ENCODE measurements around the gene PHKA2.
"Not testable (repeated sequence)": the region's sequence is repeated elsewhere in the genome, so short reads cannot be mapped to it uniquely, and the experiment has no call there.

The PHKA2 gene, protein sequence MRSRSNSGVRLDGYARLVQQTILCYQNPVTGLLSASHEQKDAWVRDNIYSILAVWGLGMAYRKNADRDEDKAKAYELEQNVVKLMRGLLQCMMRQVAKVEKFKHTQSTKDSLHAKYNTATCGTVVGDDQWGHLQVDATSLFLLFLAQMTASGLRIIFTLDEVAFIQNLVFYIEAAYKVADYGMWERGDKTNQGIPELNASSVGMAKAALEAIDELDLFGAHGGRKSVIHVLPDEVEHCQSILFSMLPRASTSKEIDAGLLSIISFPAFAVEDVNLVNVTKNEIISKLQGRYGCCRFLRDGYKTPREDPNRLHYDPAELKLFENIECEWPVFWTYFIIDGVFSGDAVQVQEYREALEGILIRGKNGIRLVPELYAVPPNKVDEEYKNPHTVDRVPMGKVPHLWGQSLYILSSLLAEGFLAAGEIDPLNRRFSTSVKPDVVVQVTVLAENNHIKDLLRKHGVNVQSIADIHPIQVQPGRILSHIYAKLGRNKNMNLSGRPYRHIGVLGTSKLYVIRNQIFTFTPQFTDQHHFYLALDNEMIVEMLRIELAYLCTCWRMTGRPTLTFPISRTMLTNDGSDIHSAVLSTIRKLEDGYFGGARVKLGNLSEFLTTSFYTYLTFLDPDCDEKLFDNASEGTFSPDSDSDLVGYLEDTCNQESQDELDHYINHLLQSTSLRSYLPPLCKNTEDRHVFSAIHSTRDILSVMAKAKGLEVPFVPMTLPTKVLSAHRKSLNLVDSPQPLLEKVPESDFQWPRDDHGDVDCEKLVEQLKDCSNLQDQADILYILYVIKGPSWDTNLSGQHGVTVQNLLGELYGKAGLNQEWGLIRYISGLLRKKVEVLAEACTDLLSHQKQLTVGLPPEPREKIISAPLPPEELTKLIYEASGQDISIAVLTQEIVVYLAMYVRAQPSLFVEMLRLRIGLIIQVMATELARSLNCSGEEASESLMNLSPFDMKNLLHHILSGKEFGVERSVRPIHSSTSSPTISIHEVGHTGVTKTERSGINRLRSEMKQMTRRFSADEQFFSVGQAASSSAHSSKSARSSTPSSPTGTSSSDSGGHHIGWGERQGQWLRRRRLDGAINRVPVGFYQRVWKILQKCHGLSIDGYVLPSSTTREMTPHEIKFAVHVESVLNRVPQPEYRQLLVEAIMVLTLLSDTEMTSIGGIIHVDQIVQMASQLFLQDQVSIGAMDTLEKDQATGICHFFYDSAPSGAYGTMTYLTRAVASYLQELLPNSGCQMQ

DNA sequence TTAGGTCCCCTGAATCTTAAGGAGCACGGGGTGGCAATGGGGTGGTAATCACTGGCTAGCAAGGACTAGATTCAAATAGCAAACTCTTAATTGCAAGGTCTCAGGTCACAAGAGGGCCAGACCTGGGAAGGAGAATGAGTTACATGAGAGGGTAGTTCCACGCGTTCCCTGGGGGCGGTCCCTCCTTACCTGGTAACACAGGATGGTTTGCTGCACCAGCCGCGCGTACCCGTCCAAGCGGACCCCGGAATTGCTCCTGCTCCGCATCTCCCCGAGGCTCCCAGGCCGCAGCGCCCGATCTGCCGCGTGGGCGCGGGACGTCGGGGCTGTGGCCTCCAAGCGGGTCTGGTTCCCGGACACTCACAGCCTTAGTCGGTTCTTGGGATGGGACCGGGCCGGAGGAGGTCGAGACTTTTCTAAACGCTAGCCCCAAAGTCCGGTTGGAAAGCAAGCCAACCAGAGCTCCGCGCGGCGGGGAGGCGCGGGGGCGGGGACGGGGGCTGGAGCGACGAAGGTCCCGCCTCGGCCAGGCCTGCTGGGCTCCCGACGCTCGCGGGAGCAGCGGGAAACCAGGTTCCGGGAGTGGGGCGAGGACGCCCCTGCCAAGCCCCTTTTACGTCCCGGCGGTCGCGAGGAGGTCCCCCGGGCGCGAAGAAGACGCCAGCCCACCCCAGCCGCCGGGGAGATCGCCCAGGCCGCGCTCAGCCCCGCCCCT is at the start of gene PHKA2:
Gene PHKA2, minus strand, starts transcription at position 449 of the 715 bp plus-strand sequence. Its CDS starts 182 bp downstream, at position 267.
- no peaks in the 10 kb centered on the region for H3K27me3 Mint-ChIP-seq
- peaks cover 23% of the 10 kb centered on the region for H3K4me1 Mint-ChIP-seq (ENCODE audit: low read depth)
- H3K4me3 Mint-ChIP-seq: peak within 1 kb of the TSS; percentile 88
- no peaks in the 10 kb centered on the region for H3K36me3 Mint-ChIP-seq
- peak within 1 kb of the TSS; percentile 91 for H3K27ac Mint-ChIP-seq
- H3K9me3 Mint-ChIP-seq (ENCODE audit: low read depth): no peaks in the 10 kb centered on the region

DNA sequence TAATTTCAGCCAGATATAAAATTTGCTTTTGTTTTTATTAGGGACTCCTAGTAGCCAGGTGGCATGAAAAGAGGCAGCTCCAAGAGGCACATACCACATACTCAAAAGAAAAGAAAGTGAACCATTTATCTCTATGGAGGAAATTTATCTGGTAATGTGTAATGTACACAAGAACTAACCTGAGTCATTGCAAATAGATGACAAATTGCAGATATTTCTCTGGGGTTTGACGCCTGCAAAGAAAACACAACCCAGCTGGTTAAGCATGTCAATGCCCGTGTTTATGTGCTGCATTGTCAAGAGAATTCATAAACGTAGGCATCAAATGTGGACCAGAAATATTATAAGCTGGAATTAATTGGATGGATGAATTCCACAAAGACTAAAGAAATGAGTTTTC is 46.9 kb upstream of the PHKA2 start:
- H3K9me3 Mint-ChIP-seq (ENCODE audit: low read depth): no peaks in the 10 kb centered on the region

DNA sequence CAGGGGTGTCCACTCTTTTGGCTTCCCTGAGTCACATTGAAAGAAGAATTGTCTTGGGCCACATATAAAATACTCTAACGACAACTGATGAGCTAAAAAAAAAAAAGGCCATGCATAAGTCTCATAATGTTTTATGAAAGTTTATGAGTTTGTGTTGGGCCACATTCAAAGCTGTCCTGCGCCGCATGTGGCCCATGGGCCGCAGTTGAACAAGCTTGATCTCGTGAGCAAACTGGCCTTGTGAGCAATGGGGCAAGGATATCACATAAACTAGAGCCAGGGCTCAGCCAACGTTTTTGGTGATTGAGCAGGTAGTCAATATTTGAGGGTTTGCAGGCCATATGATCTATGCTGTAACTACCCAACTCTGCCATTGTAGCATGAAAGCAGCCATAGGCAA is 44.6 kb upstream of the PHKA2 start:
- Mint-ChIP-seq H3K9me3 (ENCODE audit: low read depth) (no peaks in the 10 kb centered on the region), H3K4me1 (ENCODE audit: low read depth) (no peaks in the 10 kb centered on the region), H3K36me3 (no peaks in the 10 kb centered on the region), H3K27ac (no peak overlapping the region), H3K27me3 (no peaks in the 10 kb centered on the region), H3K4me3 (no peak overlapping the region)

More for the DNA sequence above, 46.9 kb upstream of the PHKA2 start:
- no peaks in the 10 kb centered on the region for H3K36me3 Mint-ChIP-seq
- H3K4me1 Mint-ChIP-seq (ENCODE audit: low read depth): no peaks in the 10 kb centered on the region
- no peaks in the 10 kb centered on the region for H3K27me3 Mint-ChIP-seq
- no peak overlapping the region for H3K27ac Mint-ChIP-seq
- no peak overlapping the region for H3K4me3 Mint-ChIP-seq

DNA sequence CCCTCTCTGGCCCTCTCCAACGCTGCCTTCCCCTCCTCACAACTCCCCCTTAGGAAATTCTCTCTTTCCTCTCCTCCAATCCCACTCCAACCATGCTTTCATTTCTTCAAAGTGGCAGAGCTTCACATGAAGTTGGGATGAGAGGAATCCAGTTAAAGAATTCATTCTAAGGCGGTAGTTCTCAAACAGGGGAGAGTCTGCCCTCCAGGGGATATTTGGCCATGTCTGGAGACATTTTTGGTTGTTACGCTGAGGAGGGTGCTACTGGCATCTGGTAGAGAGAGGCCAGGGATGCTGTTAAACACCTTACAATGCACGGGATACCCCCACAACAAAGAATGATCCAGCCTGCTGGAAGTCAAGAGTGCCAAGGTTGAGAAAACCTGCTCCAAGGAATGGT is 40.5 kb upstream of the PHKA2 start:
- no peaks in the 10 kb centered on the region for H3K9me3 Mint-ChIP-seq (ENCODE audit: low read depth)

DNA sequence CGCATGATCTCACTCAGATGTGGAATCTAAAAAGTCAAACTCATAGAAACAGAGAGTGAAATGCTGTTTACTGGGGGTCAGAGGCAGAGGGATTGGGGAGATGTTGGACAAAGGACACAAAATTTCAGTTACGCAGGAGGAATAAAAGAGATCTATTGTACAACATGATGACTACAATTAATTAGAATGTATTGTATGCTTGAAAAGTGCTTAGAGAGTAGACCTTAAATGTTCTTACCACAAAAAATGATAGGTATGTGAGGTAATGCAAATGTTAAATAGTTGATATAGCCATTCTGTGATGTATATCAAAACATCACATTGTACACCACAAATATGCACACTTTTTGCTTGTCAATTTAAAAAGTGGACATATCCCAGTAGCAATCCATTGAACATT is 36.1 kb upstream of the PHKA2 start:
- no peak overlapping the region for H3K4me3 Mint-ChIP-seq
- no peaks in the 10 kb centered on the region for H3K9me3 Mint-ChIP-seq (ENCODE audit: low read depth)
- no peaks in the 10 kb centered on the region for H3K27me3 Mint-ChIP-seq
- no peaks in the 10 kb centered on the region for H3K36me3 Mint-ChIP-seq
- no peaks in the 10 kb centered on the region for H3K4me1 Mint-ChIP-seq (ENCODE audit: low read depth)
- H3K27ac Mint-ChIP-seq: no peak overlapping the region

More for the DNA sequence above, 40.5 kb upstream of the PHKA2 start:
- Mint-ChIP-seq H3K27me3 (no peaks in the 10 kb centered on the region), H3K4me1 (ENCODE audit: low read depth) (no peaks in the 10 kb centered on the region), H3K36me3 (no peaks in the 10 kb centered on the region), H3K4me3 (no peak overlapping the region), H3K27ac (no peak overlapping the region)

DNA sequence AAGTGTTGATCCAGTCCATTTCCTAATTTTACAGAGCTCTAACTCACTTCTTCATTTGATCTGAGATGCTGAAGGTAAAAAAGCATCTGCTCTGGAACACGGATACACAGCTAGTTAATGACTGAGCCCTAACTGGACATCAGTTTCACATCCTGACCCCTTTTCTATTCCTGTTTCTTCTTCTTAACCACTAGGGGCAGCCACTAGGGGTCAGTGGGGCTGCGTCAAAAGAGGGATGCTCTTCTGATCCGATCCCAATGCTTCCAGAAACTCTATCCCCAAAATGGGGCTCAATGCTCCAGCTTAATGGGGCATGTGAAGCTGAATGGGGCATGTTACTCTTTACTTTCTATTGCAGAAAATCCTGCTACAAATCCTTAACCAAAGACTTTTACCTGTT is 33.4 kb upstream of the PHKA2 start:
- Mint-ChIP-seq H3K27ac (no peak overlapping the region), H3K36me3 (no peaks in the 10 kb centered on the region), H3K4me3 (no peak overlapping the region), H3K9me3 (ENCODE audit: low read depth) (no peaks in the 10 kb centered on the region), H3K27me3 (no peaks in the 10 kb centered on the region), H3K4me1 (ENCODE audit: low read depth) (no peaks in the 10 kb centered on the region)

DNA sequence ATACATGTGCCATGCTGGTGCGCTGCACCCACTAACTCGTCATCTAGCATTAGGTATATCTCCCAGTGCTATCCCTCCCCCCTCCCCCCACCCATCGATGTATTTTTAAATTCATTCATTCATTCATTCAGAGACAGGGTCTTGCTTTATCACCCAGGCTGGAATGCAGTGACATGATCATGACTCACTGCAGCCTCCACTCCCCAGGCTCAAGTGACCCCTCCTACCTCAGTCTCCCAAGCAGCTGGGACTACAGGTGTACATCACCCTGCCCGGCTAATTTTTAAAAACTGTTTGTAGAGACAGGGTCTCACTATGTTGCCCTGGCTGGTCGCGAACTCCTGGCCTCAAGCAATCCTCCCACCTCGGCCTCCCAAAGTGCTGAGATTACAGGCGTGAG is 32.7 kb upstream of the PHKA2 start:
- not testable (repeated sequence) for H3K9me3 Mint-ChIP-seq (ENCODE audit: low read depth); H3K27ac Mint-ChIP-seq; H3K4me1 Mint-ChIP-seq (ENCODE audit: low read depth); H3K27me3 Mint-ChIP-seq; H3K4me3 Mint-ChIP-seq; H3K36me3 Mint-ChIP-seq

DNA sequence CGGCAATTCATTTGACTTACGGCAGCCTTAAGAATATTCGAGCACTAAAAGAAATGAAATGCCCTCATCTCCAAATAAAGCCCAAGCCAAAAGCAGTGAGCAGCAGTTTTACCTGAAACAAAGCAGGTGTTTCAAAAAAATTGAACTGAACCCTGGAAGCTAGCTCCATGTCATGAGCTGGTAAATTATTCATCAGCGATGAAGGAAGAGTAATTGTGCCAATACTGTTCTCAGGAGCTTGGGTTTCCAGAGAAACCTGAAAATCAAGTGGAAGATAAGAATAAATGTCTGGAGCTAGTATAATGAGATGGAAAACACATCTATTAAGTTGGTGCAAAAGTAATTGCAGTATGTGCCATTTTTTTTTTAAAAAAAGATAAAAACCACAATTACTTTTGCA is 24.0 kb upstream of the PHKA2 start:
- H3K4me1 Mint-ChIP-seq (ENCODE audit: low read depth): no peaks in the 10 kb centered on the region

DNA sequence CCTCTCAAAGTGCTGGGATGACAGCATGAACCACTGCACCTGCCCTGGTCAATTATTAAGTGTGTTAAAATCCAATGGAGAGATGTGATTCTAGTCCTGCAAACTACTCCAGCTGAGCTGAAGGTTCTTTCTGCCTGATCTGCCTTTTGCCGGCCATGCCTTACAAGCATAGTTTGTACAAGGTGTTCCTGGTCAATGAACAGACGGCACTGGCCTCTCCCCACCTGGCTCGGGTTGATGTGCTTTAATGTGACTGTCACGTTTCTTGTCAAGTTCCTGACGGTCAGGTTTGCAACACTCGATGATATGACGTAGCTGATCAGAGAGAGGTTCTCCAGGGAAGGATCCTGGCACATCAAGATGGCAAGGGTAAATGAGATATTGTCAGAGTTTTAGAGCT is 23.1 kb upstream of the PHKA2 start:
- H3K36me3 Mint-ChIP-seq: no peaks in the 10 kb centered on the region
- no peak overlapping the region for H3K4me3 Mint-ChIP-seq
- no peaks in the 10 kb centered on the region for H3K4me1 Mint-ChIP-seq (ENCODE audit: low read depth)
- no peaks in the 10 kb centered on the region for H3K27me3 Mint-ChIP-seq
- H3K27ac Mint-ChIP-seq: no peak overlapping the region
- no peaks in the 10 kb centered on the region for H3K9me3 Mint-ChIP-seq (ENCODE audit: low read depth)

More for the DNA sequence above, 24.0 kb upstream of the PHKA2 start:
- Mint-ChIP-seq H3K9me3 (ENCODE audit: low read depth) (no peaks in the 10 kb centered on the region), H3K27ac (no peak overlapping the region), H3K27me3 (no peaks in the 10 kb centered on the region), H3K36me3 (no peaks in the 10 kb centered on the region), H3K4me3 (no peak overlapping the region)

DNA sequence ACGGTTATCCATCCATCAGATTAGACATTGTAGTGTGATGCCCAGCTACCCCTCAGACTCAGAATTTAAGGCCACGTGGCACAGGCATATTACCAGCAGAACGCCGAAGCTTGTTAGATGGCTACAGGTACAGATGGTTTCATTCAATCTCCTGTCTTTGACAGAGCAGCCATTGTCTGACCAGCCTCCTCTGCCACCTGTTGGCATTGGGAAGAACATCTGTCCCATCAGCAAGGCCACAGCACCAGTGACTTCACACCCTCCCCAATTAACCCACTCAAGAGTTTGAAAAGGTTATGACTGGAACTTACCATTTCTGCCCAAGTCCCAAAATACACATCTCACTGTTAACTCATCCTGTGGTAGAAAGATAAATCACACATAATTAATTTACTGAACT is 22.0 kb upstream of the PHKA2 start:
- Mint-ChIP-seq H3K4me3 (no peak overlapping the region), H3K27me3 (no peaks in the 10 kb centered on the region)

DNA sequence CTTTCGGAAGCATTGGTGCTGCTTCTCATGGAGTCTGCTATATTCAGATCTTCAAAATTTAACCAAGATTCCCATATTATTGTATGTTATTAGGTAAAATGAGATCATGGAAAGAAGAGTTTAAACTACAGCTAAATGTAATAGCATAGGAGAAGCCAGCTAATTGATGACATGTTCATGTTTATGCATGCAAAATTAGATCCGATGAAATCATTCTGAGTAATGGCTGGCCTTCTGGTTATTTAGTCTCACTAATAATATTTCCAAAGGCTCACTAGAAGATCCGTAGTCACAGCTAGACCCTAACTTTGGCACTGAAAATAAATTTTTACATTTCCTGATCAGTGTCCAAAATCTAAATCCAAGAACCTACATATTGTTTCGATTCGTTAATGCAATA is 19.8 kb upstream of the PHKA2 start:
- Mint-ChIP-seq H3K27ac (no peak overlapping the region), H3K4me1 (ENCODE audit: low read depth) (no peaks in the 10 kb centered on the region), H3K9me3 (ENCODE audit: low read depth) (no peaks in the 10 kb centered on the region), H3K4me3 (no peak overlapping the region), H3K36me3 (no peaks in the 10 kb centered on the region), H3K27me3 (no peaks in the 10 kb centered on the region)

More for the DNA sequence above, 22.0 kb upstream of the PHKA2 start:
- no peaks in the 10 kb centered on the region for H3K36me3 Mint-ChIP-seq
- no peaks in the 10 kb centered on the region for H3K4me1 Mint-ChIP-seq (ENCODE audit: low read depth)
- no peak overlapping the region for H3K27ac Mint-ChIP-seq
- H3K9me3 Mint-ChIP-seq (ENCODE audit: low read depth): no peaks in the 10 kb centered on the region

DNA sequence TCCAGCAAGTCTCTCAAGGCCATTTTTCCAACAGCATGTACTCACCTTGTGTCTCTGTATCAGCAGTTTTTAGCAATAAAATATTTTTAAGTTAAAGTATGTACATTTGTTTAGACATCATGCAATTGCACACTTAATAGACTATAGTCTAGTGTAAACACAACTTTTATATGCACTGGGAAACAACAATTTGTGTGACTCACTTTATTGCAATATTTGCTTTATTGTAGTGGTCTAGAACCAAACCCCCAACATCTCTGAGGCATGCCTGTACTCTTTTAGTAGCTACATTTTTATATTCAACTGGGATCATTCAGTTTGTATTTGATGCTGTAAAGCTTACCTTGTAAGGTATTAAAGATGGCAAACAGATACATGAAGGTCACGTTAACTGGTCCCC is 14.7 kb upstream of the PHKA2 start:
- Mint-ChIP-seq H3K9me3 (ENCODE audit: low read depth) (no peaks in the 10 kb centered on the region), H3K36me3 (no peaks in the 10 kb centered on the region)

DNA sequence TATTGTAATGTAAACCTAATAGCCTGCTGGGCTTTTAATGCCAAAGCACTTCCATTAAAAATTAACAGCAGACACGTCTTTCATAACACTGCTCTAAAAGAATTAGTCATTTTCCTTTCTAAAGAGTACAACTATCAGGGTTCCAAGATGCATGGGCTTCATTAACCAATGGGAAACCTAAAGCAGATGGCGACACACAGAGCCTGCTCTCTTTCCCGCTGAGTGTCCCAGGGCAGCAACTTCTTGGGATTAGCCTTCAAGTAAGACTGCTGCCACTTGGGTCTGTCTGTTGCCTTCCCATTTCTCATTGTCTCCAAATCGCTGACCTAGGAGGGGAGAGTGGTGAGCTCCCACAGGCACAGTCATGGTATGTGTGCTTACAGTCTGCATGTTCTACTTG is 14.0 kb upstream of the PHKA2 start:
- no peaks in the 10 kb centered on the region for H3K9me3 Mint-ChIP-seq (ENCODE audit: low read depth)
- no peaks in the 10 kb centered on the region for H3K4me1 Mint-ChIP-seq (ENCODE audit: low read depth)
- H3K36me3 Mint-ChIP-seq: no peaks in the 10 kb centered on the region
- no peak overlapping the region for H3K4me3 Mint-ChIP-seq
- H3K27me3 Mint-ChIP-seq: no peaks in the 10 kb centered on the region
- no peak overlapping the region for H3K27ac Mint-ChIP-seq

More for the DNA sequence above, 14.7 kb upstream of the PHKA2 start:
- Mint-ChIP-seq H3K27me3 (no peaks in the 10 kb centered on the region), H3K4me1 (ENCODE audit: low read depth) (no peaks in the 10 kb centered on the region), H3K27ac (no peak overlapping the region), H3K4me3 (no peak overlapping the region)

DNA sequence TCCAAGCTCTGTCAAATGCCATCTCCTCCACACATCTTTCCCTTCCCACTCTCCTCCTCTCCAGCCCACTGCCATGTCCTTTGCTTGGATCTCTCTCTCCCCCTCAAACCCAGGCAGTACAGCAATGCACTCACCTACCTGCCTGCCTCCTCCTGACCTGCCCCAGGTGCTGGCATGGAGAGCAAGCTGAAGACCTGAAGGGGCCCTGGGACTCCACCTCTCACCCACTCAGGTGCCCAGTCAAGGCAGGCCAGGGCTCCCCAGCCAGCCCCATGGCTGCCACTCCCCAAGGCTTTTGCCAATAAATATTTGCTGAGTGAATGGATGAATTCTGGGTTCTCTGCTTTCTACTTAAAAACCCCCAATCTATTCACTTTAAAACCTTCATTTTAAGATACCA is 12.6 kb upstream of the PHKA2 start:
- Mint-ChIP-seq H3K9me3 (ENCODE audit: low read depth) (no peaks in the 10 kb centered on the region), H3K27me3 (no peaks in the 10 kb centered on the region), H3K36me3 (no peaks in the 10 kb centered on the region), H3K4me1 (ENCODE audit: low read depth) (no peaks in the 10 kb centered on the region), H3K4me3 (no peak overlapping the region), H3K27ac (no peak overlapping the region)

Measured in activated naive CD8-positive, alpha-beta T cell (primary cell).